Karpas-422 (cell line): Measurements from ENCODE around the gene CSNK1G2. TPM values are rescaled to one million over a fixed set of nuclear protein-coding genes. Genes with fewer than 3 reads are reported as not detected.

Experiments used
- DNase-seq: peaks from one replicate; pipeline ENCODE4 v3.0.0-alpha.2; 2015
- H2AFZ ChIP-seq: fragments of 200-600 bp; sonication (generic); 2 replicates; pipeline ENCODE4 v1.6.1; 2014; ENCODE audit warnings: antibody characterized with exemption, low read length, mixed read lengths
- H3K27ac ChIP-seq: fragments of 200-600 bp; sonication (generic); 2 replicates; pipeline ENCODE4 v1.5.1; 2014; ENCODE audit warnings: mild to moderate bottlenecking, low read length, moderate library complexity
- H3K27me3 ChIP-seq: fragments of 200-600 bp; sonication (generic); 2 replicates; pipeline ENCODE4 v1.6.1; 2014; ENCODE audit warnings: low read length, mixed read lengths
- H3K36me3 ChIP-seq: fragments of 200-600 bp; sonication (generic); 2 replicates; pipeline ENCODE4 v1.6.1; 2014; ENCODE audit warnings: low read length, mixed read lengths; ENCODE audit not compliant: insufficient read depth
- H3K4me1 ChIP-seq: fragments of 200-600 bp; sonication (generic); 2 replicates; pipeline ENCODE4 v1.6.1; 2014; ENCODE audit warnings: mild to moderate bottlenecking, low read length, mixed read lengths
- H3K4me2 ChIP-seq: fragments of 200-600 bp; sonication (generic); 2 replicates; pipeline ENCODE4 v1.6.1; 2014; ENCODE audit warnings: low read length, low read depth, mild to moderate bottlenecking; ENCODE audit not compliant: poor library complexity, severe bottlenecking
- H3K4me3 ChIP-seq: fragments of 200-600 bp; sonication (generic); 2 replicates; pipeline ENCODE4 v1.5.1; 2014; ENCODE audit warnings: mild to moderate bottlenecking, antibody characterized with exemption, low read length, mixed read lengths
- H3K79me2 ChIP-seq: fragments of 200-600 bp; sonication (generic); 2 replicates; pipeline ENCODE4 v1.6.1; 2014; ENCODE audit warnings: mild to moderate bottlenecking, low read length, mixed read lengths
- H3K9ac ChIP-seq: fragments of 200-600 bp; sonication (generic); 2 replicates; pipeline ENCODE4 v1.6.0; 2014; ENCODE audit warnings: low read length
- H3K9me2 ChIP-seq: fragments of 200-600 bp; sonication (generic), shearing (Covaris generic); replicated peaks from 2 replicates; pipeline ENCODE4 v1.6.0; 2014; ENCODE audit warnings: mild to moderate bottlenecking, low read length, moderate library complexity; ENCODE audit not compliant: insufficient read depth
- H3K9me3 ChIP-seq: fragments of 300-700, 200-600 bp; sonication (generic); 2 replicates; pipeline ENCODE4 v1.6.1; 2014; ENCODE audit warnings: low read length, mixed read lengths
- H4K20me1 ChIP-seq: fragments of 200-600 bp; sonication (generic); 2 replicates; pipeline ENCODE4 v1.6.1; 2014; ENCODE audit warnings: mild to moderate bottlenecking, antibody characterized with exemption, low read length, low read depth; ENCODE audit not compliant: insufficient read depth
- total RNA-seq: library from RNA; depleted of rRNA; stranded (reverse); fragments of >200 nt; shearing (Covaris generic); gene quantifications from 2 replicates; pipeline ENCODE4 v1.2.3, GENCODE V29; 2014; ENCODE audit warnings: low replicate concordance

The CSNK1G2 gene
- total RNA-seq, 1 experiment from 2014 or later: 57.1 TPM

DNA sequence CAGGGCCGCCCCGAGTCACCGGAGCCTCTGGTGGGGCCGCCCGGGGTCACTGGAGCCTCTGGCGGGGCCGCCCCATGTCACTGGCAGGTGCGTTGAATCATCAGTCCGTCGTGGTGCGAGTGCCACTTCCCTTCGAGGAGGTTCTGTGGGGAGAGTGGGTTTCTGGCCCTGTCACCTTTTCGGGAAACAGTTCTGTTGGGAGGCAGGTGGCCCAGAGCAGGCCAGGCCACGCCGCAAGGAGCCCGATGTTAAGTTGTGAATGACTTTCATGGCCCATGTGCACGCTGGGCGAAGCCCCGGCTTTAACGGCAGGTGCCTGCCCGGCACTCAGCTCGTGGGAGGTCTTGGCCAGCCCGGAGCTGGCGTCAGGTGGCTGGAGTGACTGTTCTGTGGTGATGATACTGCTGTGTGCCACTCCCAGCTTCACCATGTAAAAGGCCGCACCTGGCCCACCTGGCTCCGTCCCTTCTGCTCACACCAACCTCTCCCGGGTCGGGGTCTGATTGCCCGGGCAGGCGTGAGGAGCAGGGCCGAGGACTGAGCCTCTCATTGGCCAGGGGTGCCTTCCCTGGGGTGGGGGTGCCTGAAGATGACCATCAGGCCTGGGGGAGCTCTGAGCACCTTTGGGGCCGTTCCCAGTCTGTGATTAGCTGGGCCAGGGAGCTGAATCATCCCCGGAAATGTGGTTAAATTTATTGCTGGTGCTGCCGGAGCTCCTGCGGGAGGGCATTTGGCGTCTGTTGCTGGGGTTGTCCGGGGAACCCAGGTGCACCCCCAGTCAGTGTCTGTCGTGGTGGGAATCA, 29.2 kb downstream of the CSNK1G2 start:
- no peaks in the 10 kb centered on the region for H3K9me3 ChIP-seq
- no peaks in the 10 kb centered on the region for H3K27me3 ChIP-seq
- H2AFZ ChIP-seq: no peak overlapping the region
- no peak overlapping the region for H3K4me2 ChIP-seq
- DNase-seq: no peak
- H3K79me2 ChIP-seq: peaks cover 32% of the 10 kb centered on the region
- no peak overlapping the region for H3K9ac ChIP-seq
- no peak overlapping the region for H3K4me3 ChIP-seq
- no peaks in the 10 kb centered on the region for H3K36me3 ChIP-seq
- H3K27ac ChIP-seq: no peak overlapping the region
- no peaks in the 10 kb centered on the region for H3K9me2 ChIP-seq
- no peaks in the 10 kb centered on the region for H4K20me1 ChIP-seq
- H3K4me1 ChIP-seq: no peaks in the 10 kb centered on the region

DNA sequence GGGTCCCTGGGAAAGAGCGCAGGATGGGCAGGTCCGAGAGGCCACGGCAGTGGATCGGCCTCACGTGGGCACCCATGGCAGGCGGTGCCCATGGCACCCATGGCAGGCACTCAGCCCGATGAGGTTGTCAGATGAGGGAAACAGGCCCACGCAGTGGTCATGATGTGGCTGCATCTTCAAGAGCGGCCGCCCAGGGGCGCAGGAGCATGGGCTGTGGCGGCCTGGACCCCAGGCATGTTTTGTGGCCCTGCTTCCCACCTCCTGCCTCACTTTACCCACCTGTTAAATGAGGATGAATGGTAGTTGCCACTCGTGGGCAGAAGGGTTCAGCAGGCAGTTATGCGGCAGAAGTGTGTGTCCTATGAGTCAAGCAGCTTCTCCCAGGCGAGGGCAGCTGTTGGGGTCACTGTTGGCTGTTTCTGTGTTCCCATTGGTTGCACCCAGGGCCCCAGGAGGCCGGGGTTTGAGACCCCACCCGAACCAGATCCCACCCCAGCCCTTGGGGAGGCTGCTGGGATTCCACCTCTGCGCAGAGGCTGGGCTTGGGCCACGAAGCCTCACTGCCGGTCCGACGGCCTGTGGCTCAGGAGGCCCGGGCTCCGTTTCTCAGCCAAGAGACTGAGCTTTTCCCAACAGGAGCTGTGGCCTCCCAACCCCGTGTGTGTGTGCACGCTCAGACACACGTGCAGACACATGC, 30.0 kb downstream of the CSNK1G2 start:
- Histone ChIP-seq H3K4me3 (no peak overlapping the region), H3K9me2 (no peaks in the 10 kb centered on the region), H3K9ac (no peak overlapping the region), H4K20me1 (no peaks in the 10 kb centered on the region), H3K4me2 (no peak overlapping the region), H3K4me1 (no peaks in the 10 kb centered on the region), H2AFZ (no peak overlapping the region), H3K9me3 (no peaks in the 10 kb centered on the region), H3K36me3 (no peaks in the 10 kb centered on the region), H3K79me2 (peaks cover 32% of the 10 kb centered on the region), H3K27ac (no peak overlapping the region), H3K27me3 (no peaks in the 10 kb centered on the region)
- DNase-seq: no peak

DNA sequence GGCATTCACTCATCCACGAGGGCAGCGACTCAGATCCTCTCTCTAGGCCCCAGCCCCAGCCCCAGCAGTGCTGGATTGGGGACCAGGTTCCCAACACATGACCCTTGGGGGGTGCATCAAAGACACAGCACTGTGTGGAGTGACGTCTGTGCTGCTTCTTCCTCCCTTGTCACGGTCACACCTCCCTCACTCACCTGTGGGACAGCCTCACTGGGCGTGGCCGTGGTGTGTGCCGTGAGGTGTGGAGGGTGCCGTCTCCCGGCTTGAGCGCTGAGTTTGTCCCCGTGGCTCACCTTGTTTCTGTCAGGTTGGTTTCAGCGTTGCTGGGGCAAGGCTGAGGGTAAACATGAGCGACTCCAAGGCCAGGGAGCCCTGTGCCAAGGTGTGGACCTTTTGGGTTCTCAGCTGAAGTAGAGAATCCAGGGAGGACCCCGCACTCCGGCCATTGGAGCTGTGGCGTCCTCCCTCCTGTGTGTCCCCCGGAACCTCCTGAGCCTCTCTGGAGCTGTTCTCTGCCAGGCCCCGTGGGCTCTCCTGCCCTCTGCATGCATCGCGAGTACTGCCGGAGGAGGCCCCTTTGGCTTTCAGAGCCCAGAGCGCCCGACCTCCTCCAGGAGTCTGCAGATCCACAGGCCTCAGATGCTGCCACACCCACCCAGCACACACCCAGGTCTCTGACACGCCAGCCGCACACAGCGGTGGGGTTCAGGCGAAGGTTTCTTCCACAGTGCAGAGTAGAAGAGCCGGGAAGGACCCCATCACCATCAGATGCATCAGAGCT, 33.6 kb downstream of the CSNK1G2 start:
- no peak for DNase-seq
- H3K27me3 ChIP-seq: no peaks in the 10 kb centered on the region
- no peaks in the 10 kb centered on the region for H3K9me2 ChIP-seq
- no peaks in the 10 kb centered on the region for H4K20me1 ChIP-seq
- H3K4me2 ChIP-seq: no peak overlapping the region
- H3K9me3 ChIP-seq: no peaks in the 10 kb centered on the region
- H3K79me2 ChIP-seq: peaks cover 27% of the 10 kb centered on the region
- no peak overlapping the region for H2AFZ ChIP-seq
- no peaks in the 10 kb centered on the region for H3K4me1 ChIP-seq
- H3K36me3 ChIP-seq: 0 out of 2 replicates have a peak, but pooled peaks cover 4% of the 10 kb centered on the region
- no peak overlapping the region for H3K9ac ChIP-seq
- H3K27ac ChIP-seq: no peak overlapping the region
- H3K4me3 ChIP-seq: no peak overlapping the region

DNA sequence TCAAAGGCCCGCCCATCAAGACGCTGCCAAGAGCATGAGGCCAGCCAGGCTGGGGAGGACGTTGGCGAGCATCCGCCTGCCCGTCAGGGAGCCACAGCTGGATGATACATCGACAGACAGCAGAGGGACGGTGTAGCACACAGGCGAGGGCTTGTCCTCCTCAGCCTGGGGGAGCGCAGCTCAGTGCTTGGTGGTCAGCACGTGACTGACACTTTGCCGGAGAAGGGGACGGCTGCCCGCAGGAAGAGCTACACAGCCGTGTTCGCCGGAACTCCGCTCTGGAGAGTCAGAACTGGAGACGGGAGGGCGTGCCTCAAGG, 34.1 kb downstream of the CSNK1G2 start:
- no peak overlapping the region for H3K4me2 ChIP-seq
- no peak overlapping the region for H3K9ac ChIP-seq
- no peak overlapping the region for H3K27ac ChIP-seq
- H3K9me3 ChIP-seq: no peaks in the 10 kb centered on the region
- no peak for DNase-seq
- H3K79me2 ChIP-seq: peaks cover 26% of the 10 kb centered on the region
- 0 out of 2 replicates have a peak, but pooled peaks cover 4% of the 10 kb centered on the region for H3K36me3 ChIP-seq
- no peaks in the 10 kb centered on the region for H4K20me1 ChIP-seq
- H3K4me1 ChIP-seq: no peaks in the 10 kb centered on the region
- no peak overlapping the region for H3K4me3 ChIP-seq
- no peaks in the 10 kb centered on the region for H3K9me2 ChIP-seq
- H2AFZ ChIP-seq: no peak overlapping the region
- H3K27me3 ChIP-seq: no peaks in the 10 kb centered on the region

DNA sequence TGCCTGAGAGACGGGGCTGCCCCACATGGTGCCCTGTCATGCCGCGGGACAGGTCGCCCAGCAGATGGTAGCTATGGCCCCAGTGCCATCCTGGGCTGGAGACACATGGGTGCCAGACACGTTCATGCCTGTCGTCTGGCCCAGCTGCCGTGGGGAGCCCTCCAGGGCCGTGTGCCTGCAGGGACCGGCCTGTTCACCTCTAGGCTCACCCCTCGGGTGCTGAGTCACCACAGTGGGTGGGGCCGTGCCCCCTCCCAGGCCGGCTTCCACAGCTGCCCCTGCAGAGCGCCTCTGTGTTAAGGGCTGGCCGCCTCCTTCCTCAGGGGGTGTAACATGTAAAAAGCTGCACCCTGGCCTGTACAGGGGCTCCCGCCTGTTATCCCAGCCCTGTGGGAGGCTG, 36.1 kb downstream of the CSNK1G2 start:
- H4K20me1 ChIP-seq: no peaks in the 10 kb centered on the region
- H3K27me3 ChIP-seq: no peaks in the 10 kb centered on the region
- no peak for DNase-seq
- no peak overlapping the region for H3K9ac ChIP-seq
- no peaks in the 10 kb centered on the region for H3K4me1 ChIP-seq
- 0 out of 2 replicates have a peak, but pooled peaks cover 4% of the 10 kb centered on the region for H3K36me3 ChIP-seq
- H3K4me3 ChIP-seq: no peak overlapping the region
- H3K27ac ChIP-seq: no peak overlapping the region
- no peaks in the 10 kb centered on the region for H3K9me3 ChIP-seq
- H2AFZ ChIP-seq: no peak overlapping the region
- peaks cover 15% of the 10 kb centered on the region for H3K79me2 ChIP-seq
- H3K4me2 ChIP-seq: no peak overlapping the region
- no peaks in the 10 kb centered on the region for H3K9me2 ChIP-seq

DNA sequence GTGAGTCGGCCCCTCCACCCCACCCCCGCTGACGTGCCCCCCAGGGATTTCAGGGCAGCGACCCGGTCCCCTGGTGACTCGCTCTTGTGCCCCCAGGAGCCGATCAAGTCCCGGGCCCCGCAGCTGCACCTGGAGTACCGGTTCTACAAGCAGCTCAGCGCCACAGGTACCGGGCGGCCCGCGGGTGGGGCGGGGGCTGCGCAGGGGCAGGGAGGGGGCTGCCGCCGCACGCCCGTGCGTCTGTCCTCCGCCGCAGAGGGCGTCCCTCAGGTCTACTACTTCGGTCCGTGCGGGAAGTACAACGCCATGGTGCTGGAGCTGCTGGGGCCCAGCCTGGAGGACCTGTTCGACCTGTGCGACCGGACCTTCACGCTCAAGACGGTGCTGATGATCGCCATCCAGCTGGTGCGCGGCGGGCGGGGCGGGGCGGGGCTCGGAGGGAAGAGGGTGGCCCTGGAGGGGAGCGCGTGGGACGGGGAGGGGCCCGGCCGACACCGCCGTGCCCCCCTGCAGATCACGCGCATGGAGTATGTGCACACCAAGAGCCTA, 37.4 kb downstream of the CSNK1G2 start:
- H3K4me3 ChIP-seq: no peak overlapping the region
- H4K20me1 ChIP-seq: no peaks in the 10 kb centered on the region
- no peak for DNase-seq
- H2AFZ ChIP-seq: no peak overlapping the region
- no peak overlapping the region for H3K4me2 ChIP-seq
- H3K9ac ChIP-seq: no peak overlapping the region
- H3K9me3 ChIP-seq: no peaks in the 10 kb centered on the region
- H3K79me2 ChIP-seq: peaks cover 10% of the 10 kb centered on the region
- no peaks in the 10 kb centered on the region for H3K9me2 ChIP-seq
- H3K27me3 ChIP-seq: no peaks in the 10 kb centered on the region
- no peaks in the 10 kb centered on the region for H3K4me1 ChIP-seq
- 0 out of 2 replicates have a peak, but pooled peaks cover 4% of the 10 kb centered on the region for H3K36me3 ChIP-seq
- no peak overlapping the region for H3K27ac ChIP-seq

DNA sequence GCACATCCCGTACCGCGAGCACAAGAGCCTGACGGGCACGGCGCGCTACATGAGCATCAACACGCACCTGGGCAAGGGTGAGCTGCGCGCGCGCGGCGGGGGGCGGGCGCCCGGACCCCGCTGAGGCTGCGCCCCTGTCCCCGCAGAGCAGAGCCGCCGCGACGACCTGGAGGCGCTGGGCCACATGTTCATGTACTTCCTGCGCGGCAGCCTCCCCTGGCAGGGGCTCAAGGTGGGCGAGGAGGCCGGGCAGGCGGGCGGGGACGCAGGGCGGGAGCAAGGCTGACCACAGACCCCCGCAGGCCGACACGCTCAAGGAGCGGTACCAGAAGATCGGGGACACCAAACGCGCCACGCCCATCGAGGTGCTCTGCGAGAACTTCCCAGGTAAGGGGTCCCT, 38.0 kb downstream of the CSNK1G2 start:
- Histone ChIP-seq H3K9ac (no peak overlapping the region), H3K4me3 (no peak overlapping the region), H3K9me3 (no peaks in the 10 kb centered on the region), H3K79me2 (peaks cover 6% of the 10 kb centered on the region), H3K36me3 (0 out of 2 replicates have a peak, but pooled peaks cover 4% of the 10 kb centered on the region), H3K4me2 (no peak overlapping the region), H2AFZ (no peak overlapping the region), H3K27me3 (no peaks in the 10 kb centered on the region), H4K20me1 (no peaks in the 10 kb centered on the region), H3K9me2 (no peaks in the 10 kb centered on the region), H3K27ac (no peak overlapping the region), H3K4me1 (no peaks in the 10 kb centered on the region)
- DNase-seq: no peak

DNA sequence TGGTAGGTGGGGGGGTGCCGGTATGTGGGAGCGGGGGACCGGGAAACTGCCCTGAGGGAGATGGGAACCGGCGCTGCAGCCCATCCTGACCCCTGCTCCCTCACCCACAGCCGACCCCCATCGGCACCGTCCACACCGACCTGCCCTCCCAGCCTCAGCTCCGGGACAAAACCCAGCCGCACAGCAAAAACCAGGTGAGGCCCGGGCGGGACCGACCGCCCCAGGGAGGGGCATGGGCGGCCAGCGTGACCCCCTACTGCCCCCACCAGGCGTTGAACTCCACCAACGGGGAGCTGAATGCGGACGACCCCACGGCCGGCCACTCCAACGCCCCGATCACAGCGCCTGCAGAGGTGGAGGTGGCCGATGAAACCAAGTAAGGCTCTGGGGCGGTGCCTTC, 38.7 kb downstream of the CSNK1G2 start:
- DNase-seq: no peak
- H3K9me3 ChIP-seq: no peaks in the 10 kb centered on the region
- no peak overlapping the region for H3K27ac ChIP-seq
- no peaks in the 10 kb centered on the region for H3K9me2 ChIP-seq
- H3K36me3 ChIP-seq: 0 out of 2 replicates have a peak, but pooled peaks cover 4% of the 10 kb centered on the region
- H3K4me1 ChIP-seq: no peaks in the 10 kb centered on the region
- no peak overlapping the region for H3K9ac ChIP-seq
- H4K20me1 ChIP-seq: no peaks in the 10 kb centered on the region
- H2AFZ ChIP-seq: no peak overlapping the region
- H3K79me2 ChIP-seq: peaks cover under 1% of the 10 kb centered on the region; the same call in 1 of the 2 replicates
- no peak overlapping the region for H3K4me2 ChIP-seq
- H3K4me3 ChIP-seq: no peak overlapping the region
- H3K27me3 ChIP-seq: no peaks in the 10 kb centered on the region
